Fibroblast of mammary gland (primary cell): ENCODE results near the gene CDK14.
"Not testable (repeated sequence)": the region's sequence is repeated elsewhere in the genome, so short reads cannot be mapped to it uniquely, and the experiment has no call there.

Experiments used
- DNase-seq: peaks from one replicate; pipeline ENCODE4 v3.0.0-alpha.2; 2010; ENCODE audit warnings: low read depth
- H3K4me3 ChIP-seq: 2 replicates; pipeline ENCODE4 v1.5.1; 2011; ENCODE audit warnings: low read depth, mild to moderate bottlenecking, low read length, moderate library complexity; ENCODE audit not compliant: control insufficient read depth
- CTCF ChIP-seq: conservative IDR thresholded peaks from 2 replicates; pipeline ENCODE4 v1.5.1; 2011; ENCODE audit warnings: low read depth, low read length, inconsistent platforms; ENCODE audit not compliant: control insufficient read depth, insufficient read depth

The CDK14 gene

GRCh38 chr7:90910136-90910535, 314.0 kb downstream of the CDK14 start:
- H3K4me3 ChIP-seq = no peak overlapping the region
- no peak for TF ChIP-seq CTCF
- DNase-seq = peak; percentile 35

- DNase-seq = no peak
- no peak for TF ChIP-seq CTCF
- H3K4me3 ChIP-seq = no peak overlapping the region
Measured at GRCh38 chr7:90916319-90916718, 320.2 kb downstream of the CDK14 start.

- TF ChIP-seq CTCF = no peak
- H3K4me3 ChIP-seq = no peak overlapping the region
Measured at GRCh38 chr7:90917539-90917938, 321.4 kb downstream of the CDK14 start.

GRCh38 chr7:90918303-90918702, 322.2 kb downstream of the CDK14 start:
- TF ChIP-seq CTCF = no peak
- H3K4me3 ChIP-seq = no peak overlapping the region
- no peak for DNase-seq

More at GRCh38 chr7:90917539-90917938, 321.4 kb downstream of the CDK14 start:
- DNase-seq = no peak

GRCh38 chr7:90919816-90920215, 323.7 kb downstream of the CDK14 start:
- DNase-seq = no peak
- H3K4me3 ChIP-seq = no peak overlapping the region
- no peak for TF ChIP-seq CTCF

- DNase-seq = no peak
- TF ChIP-seq CTCF = no peak
- H3K4me3 ChIP-seq = no peak overlapping the region
Measured at GRCh38 chr7:90920336-90920735, 324.2 kb downstream of the CDK14 start.

GRCh38 chr7:90923541-90923997, 327.4 kb downstream of the CDK14 start:
- H3K4me3 ChIP-seq = no peak overlapping the region
- peak; percentile 24 for DNase-seq
- TF ChIP-seq CTCF = no peak

GRCh38 chr7:90928700-90929424, 332.7 kb downstream of the CDK14 start:
- not testable (repeated sequence) for H3K4me3 ChIP-seq, DNase-seq
